Measurements from ENCODE around the gene KRTDAP. TPM values are rescaled to one million over a fixed set of nuclear protein-coding genes. Genes with fewer than 3 reads are reported as not detected.

KRTDAP gene
- total RNA-seq, 6 experiments from 2014 or later, result not detected

DNA sequence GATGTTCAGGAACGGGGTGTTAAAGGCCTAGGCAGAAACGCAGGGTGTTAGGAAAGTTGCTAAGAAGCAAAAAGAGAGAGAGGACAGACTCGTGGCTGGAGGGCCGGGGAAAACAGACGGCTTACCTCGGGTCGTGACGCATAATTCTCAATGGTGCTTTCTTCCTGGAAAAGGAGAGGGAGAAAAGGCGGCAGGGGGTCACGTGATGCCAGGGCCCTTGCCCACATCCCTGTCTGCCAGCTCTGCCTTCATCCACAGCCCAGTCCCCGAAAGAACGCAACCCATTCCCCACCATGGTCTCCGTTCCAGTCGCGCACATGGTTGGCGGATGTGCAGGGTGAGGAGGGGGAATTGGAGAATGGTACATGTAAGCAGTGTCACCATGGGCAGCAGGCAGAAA lies 1.6 kb downstream of the KRTDAP start:
- H3K27me3 Mint-ChIP-seq (ENCODE audit: insufficient read depth), result peaks cover 50% of the 10 kb centered on the region
- no peaks in the 10 kb centered on the region for H3K36me3 Mint-ChIP-seq (ENCODE audit: low read depth)
- no peak overlapping the region for H3K4me3 Mint-ChIP-seq
- H3K4me1 Mint-ChIP-seq (ENCODE audit: low read depth), result no peaks in the 10 kb centered on the region
- H3K27ac Mint-ChIP-seq, result no peak overlapping the region
- no peak for TF ChIP-seq CTCF (IDR thresholded peaks at IDR 0.05)
- no peak for DNase-seq
- H3K9me3 Mint-ChIP-seq, result no peaks in the 10 kb centered on the region

DNA sequence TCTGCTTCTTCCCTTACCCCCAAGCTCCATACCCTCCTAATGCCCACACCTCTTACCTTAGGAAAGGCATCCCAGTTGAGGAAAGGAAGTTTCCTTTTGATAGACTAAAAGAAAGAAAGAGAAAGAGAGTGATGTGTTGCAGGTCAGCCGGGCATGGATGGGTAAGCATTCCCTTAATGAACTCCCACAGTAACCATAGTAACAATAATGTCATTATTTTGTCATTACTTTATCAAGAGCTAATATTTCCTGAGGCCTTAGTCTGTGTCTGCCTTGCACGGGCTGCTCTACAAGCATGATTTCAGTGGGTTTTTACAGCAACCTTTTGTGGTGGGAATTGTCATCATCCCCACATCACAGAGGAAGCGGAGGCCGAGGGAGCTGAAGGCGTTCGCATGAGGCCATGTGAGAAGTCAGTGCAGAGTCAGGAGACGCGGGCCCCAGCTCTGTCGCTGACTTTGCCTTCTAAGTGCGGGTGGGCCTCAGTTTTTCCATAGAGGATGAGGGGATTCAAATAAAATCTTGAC lies 2.5 kb downstream of the KRTDAP start:
- Mint-ChIP-seq H3K4me3 (no peak overlapping the region), H3K27ac (no peak overlapping the region), H3K9me3 (no peaks in the 10 kb centered on the region), H3K36me3 (ENCODE audit: low read depth) (no peaks in the 10 kb centered on the region), H3K27me3 (ENCODE audit: insufficient read depth) (peaks cover 44% of the 10 kb centered on the region), H3K4me1 (ENCODE audit: low read depth) (no peaks in the 10 kb centered on the region)
- TF ChIP-seq CTCF (IDR thresholded peaks at IDR 0.05), result no peak
- DNase-seq, result no peak

GRCh38 chr19:35486268-35486708 lies 4.0 kb downstream of the KRTDAP start:
- Mint-ChIP-seq H3K27ac (no peak overlapping the region), H3K27me3 (ENCODE audit: insufficient read depth) (peaks cover 31% of the 10 kb centered on the region), H3K4me1 (ENCODE audit: low read depth) (no peaks in the 10 kb centered on the region), H3K9me3 (no peaks in the 10 kb centered on the region), H3K36me3 (ENCODE audit: low read depth) (no peaks in the 10 kb centered on the region), H3K4me3 (no peak overlapping the region)
- DNase-seq, result no peak
- TF ChIP-seq CTCF (IDR thresholded peaks at IDR 0.05), result no peak

- H3K9me3 Mint-ChIP-seq, result no peaks in the 10 kb centered on the region
- H3K4me1 Mint-ChIP-seq (ENCODE audit: low read depth), result no peaks in the 10 kb centered on the region
- no peak overlapping the region for H3K4me3 Mint-ChIP-seq
- TF ChIP-seq CTCF (IDR thresholded peaks at IDR 0.05), result no peak
- no peaks in the 10 kb centered on the region for H3K36me3 Mint-ChIP-seq (ENCODE audit: low read depth)
- H3K27me3 Mint-ChIP-seq (ENCODE audit: insufficient read depth), result peaks cover 25% of the 10 kb centered on the region
- H3K27ac Mint-ChIP-seq, result no peak overlapping the region
- no peak for DNase-seq
Observed at GRCh38 chr19:35484252-35485036, 5.8 kb downstream of the KRTDAP start.

DNA sequence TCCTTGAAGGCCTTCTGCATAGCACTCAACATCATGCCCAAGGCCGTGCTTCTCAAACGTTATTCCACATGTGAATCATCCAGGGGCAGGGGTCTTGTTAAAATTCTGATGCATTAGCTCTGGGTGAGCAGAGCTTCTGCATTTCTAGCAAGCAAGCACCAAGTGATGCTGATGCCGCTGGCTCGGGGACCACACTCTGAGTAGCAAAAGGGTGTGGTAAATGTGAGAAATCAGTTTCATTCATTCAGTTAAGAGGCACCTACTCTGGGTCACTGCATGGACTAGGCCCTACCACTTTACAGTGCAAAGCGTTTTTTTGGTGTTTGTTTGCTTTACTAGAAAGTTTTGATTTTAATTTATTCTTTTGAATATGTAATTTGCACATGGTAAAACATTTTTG lies 7.2 kb downstream of the KRTDAP start:
- no peak overlapping the region for H3K4me3 Mint-ChIP-seq
- TF ChIP-seq CTCF (IDR thresholded peaks at IDR 0.05), result no peak
- no peak for DNase-seq
- peaks cover 18% of the 10 kb centered on the region for H3K27me3 Mint-ChIP-seq (ENCODE audit: insufficient read depth)
- H3K4me1 Mint-ChIP-seq (ENCODE audit: low read depth), result no peaks in the 10 kb centered on the region
- no peaks in the 10 kb centered on the region for H3K9me3 Mint-ChIP-seq
- H3K27ac Mint-ChIP-seq, result no peak overlapping the region
- no peaks in the 10 kb centered on the region for H3K36me3 Mint-ChIP-seq (ENCODE audit: low read depth)

Measured in HFFc6 (cell line).